ENCODE measurements around the gene PRMT7.

DNA sequence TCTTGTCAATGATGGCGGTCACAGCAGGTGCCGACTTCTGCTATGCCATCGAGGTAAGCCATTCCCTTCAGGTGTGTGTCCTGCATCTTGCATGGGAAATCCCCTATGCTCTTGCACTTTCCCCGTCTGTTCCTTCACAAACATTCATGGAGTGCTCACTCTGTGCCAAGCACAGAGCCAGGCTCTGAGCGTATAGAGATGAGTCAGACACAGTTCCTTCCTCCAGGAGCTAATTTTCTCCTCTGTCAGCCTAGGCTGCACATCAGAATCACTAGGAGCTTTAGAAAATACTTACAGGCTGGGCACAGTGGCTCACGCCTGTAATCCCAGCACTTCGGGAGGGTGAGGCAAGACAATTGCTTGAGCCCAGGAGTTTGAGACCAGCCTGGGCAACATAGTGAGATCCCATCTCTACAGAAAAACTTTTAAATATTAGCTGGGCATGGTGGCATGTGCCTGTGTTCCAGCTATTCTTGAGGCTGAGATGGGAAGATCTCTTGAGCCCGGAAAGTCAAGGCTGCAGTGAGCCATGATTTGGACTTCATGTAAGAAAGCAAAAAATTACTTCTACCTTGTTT is 14.1 kb downstream of the PRMT7 start:
- TF ChIP-seq, protein P1, sequence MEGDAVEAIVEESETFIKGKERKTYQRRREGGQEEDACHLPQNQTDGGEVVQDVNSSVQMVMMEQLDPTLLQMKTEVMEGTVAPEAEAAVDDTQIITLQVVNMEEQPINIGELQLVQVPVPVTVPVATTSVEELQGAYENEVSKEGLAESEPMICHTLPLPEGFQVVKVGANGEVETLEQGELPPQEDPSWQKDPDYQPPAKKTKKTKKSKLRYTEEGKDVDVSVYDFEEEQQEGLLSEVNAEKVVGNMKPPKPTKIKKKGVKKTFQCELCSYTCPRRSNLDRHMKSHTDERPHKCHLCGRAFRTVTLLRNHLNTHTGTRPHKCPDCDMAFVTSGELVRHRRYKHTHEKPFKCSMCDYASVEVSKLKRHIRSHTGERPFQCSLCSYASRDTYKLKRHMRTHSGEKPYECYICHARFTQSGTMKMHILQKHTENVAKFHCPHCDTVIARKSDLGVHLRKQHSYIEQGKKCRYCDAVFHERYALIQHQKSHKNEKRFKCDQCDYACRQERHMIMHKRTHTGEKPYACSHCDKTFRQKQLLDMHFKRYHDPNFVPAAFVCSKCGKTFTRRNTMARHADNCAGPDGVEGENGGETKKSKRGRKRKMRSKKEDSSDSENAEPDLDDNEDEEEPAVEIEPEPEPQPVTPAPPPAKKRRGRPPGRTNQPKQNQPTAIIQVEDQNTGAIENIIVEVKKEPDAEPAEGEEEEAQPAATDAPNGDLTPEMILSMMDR (IDR thresholded peaks at IDR 0.05), result no peak
- TF ChIP-seq POLR2AphosphoS5 (IDR thresholded peaks at IDR 0.05; ENCODE audit: low read depth, low read length) (no peak), SIN3A (IDR thresholded peaks at IDR 0.05; ENCODE audit: borderline replicate concordance, insufficient read depth, low read depth, low read length) (no peak)

Measured in Panc1 (cell line).